Psoas muscle (tissue), 8 donors: ENCODE measurements around the gene SERINC1. TPM values are rescaled to one million over a fixed set of nuclear protein-coding genes. Genes with fewer than 3 reads are reported as not detected.
A peak's percentile ranks its signal among the peaks of the same experiment; 100 is the strongest.

ENCODE experiments used
- ATAC-seq, 4 donors: fragments of 200-7000 bp; cut with Tn5 transposase; one replicate each; pipeline ENCODE4 v1.9.1; 2020; ENCODE audit warnings: moderate library complexity in 3 of 4, mild to moderate bottlenecking in 2 of 4
- DNase-seq, 2 donors: peaks; one replicate each; pipeline ENCODE4 v3.0.0-alpha.2; 2020
- H3K27ac ChIP-seq: fragments of 200-600 bp; one replicate; pipeline ENCODE4 v1.8.0; 2022
- H3K27me3 ChIP-seq, 3 donors: fragments of 200-600 bp in 1 of 3; one replicate each; pipeline versions ENCODE4 v1.6.1 to v1.8.0; 2013 to 2022; ENCODE audit warnings: low read length in 2 of 3, mild to moderate bottlenecking in 2 of 3, moderate library complexity in 1 of 3; ENCODE audit not compliant: insufficient read depth in 3 of 3
- H3K36me3 ChIP-seq, 2 donors: fragments of 200-600 bp in 1 of 2; one replicate each; pipeline versions ENCODE4 v1.6.1 to v1.8.0; 2013 to 2022; ENCODE audit warnings: low read depth in 1 of 2, mild to moderate bottlenecking in 1 of 2, moderate library complexity in 1 of 2; ENCODE audit not compliant: insufficient read depth in 1 of 2
- H3K4me1 ChIP-seq: fragments of 200-600 bp; one replicate; pipeline ENCODE4 v1.8.0; 2022
- H3K4me3 ChIP-seq: fragments of 200-600 bp; one replicate; pipeline ENCODE4 v1.8.0; 2022; ENCODE audit warnings: mild to moderate bottlenecking
- H3K9me3 ChIP-seq: fragments of 200-600 bp; one replicate; pipeline ENCODE4 v1.8.0; 2022
- CTCF ChIP-seq: fragments of 200-600 bp; IDR thresholded peaks from one replicate; pipeline ENCODE4 v1.8.0; 2022; ENCODE audit warnings: antibody characterized with exemption
- WGBS, 3 donors: extraction: QIAGEN DNeasy Blood & Tissue Kit; methylation state at CpG; one replicate each; pipeline versions ENCODE4 v1.1.6 to v1.1.7; 2013; 5-methylcytosine and 5-hydroxymethylcytosine counted together
- intact Hi-C, 2 donors: fragments of 100-400 bp; cut with DNase I; formaldehyde crosslinking; loops; one replicate each; pipeline versions ENCODE4 v1.11.0 to v1.14.2; 2022
- polyA plus RNA-seq, 3 donors: library from polyadenylated mRNA; stranded (reverse); fragments of 200-250 nt; gene quantifications; one replicate each; pipeline ENCODE4 v1.2.3, GENCODE V29; 2013
- total RNA-seq, 4 donors: library from RNA; stranded (reverse); fragmentation: NEBNext Ultra II Directional in 2 of 4; extraction: Animal tissue kit (Norgen Biotek cat#: 25700) in 2 of 4; gene quantifications; one replicate each; pipeline versions ENCODE4 v1.2.1 to v1.2.4, GENCODE V29; 2021 to 2023
- donor health status: healthy with polysubstance abuse.
- donor health status: DM: no; HTN: no; CAD: no; lungs with moderate emphysema.
- donor health status: Bipolar disorder and iron deficiency.
- donor health status: healthy.
- donor health status: DM: yes; HTN: yes; CAD: no.
- donor health status: DM: no; HTN: no; CAD: no.
- donor health status: DM: no; HTN: no; CAD: no.
- donor health status: DM: yes; HTN: yes; CAD: no.

SERINC1 gene
- total and polyA plus RNA-seq, 7 donors: 77.8 to 203 (median 177) TPM

GRCh38 chr6:122422614-122423267, 48.9 kb downstream of the SERINC1 start:
- Histone ChIP-seq H3K9me3 (no peaks in the 10 kb centered on the region), H3K27me3 (no peaks in the 10 kb centered on the region), H3K36me3 (peaks cover 3 to 99% of the 10 kb centered on the region in 2 donors), H3K4me3 (no peak overlapping the region), H3K4me1 (peaks cover 5% of the 10 kb centered on the region), H3K27ac (no peak overlapping the region)
- no peak for TF ChIP-seq CTCF
- 68 to 94% (median 84%) methylated on average over 1 of the region's 1 CpG for WGBS, 3 donors
- no peak for ATAC-seq
- no peak for DNase-seq
- intact Hi-C loops: no loop called here

GRCh38 chr6:122422003-122422402, 49.6 kb downstream of the SERINC1 start:
- TF ChIP-seq CTCF: no peak
- no peak overlapping the region for H3K27ac ChIP-seq
- H3K27me3 ChIP-seq: no peaks in the 10 kb centered on the region
- no peak for DNase-seq
- H3K4me3 ChIP-seq: no peak overlapping the region
- no peaks in the 10 kb centered on the region for H3K9me3 ChIP-seq
- H3K4me1 ChIP-seq: peaks cover 12% of the 10 kb centered on the region
- ATAC-seq: no peak
- H3K36me3 ChIP-seq: peaks cover 2 to 97% of the 10 kb centered on the region in 2 donors
- WGBS, 3 donors: 93 to 98% (median 95%) methylated on average over 2 of the region's 2 CpGs
- intact Hi-C loops: no loop called here

- 29 to 46% (median 37%) methylated on average over 1 of the region's 1 CpG for WGBS, 3 donors
- DNase-seq (no peak), ATAC-seq (peak; percentile 91 to 98 (median 96))
- H3K9me3 ChIP-seq: no peaks in the 10 kb centered on the region
- peak overlapping the region; percentile 33 for H3K4me3 ChIP-seq
- peaks cover 0 to 72% of the 10 kb centered on the region in 2 donors for H3K36me3 ChIP-seq
- H3K27ac ChIP-seq: peak overlapping the region; percentile 82
- intact Hi-C loops: loop anchor here in 1 of 2 donors (5.0 kb wide), 1 partner anchor 35 kb away; no protein-coding TSS in a partner anchor
- H3K27me3 ChIP-seq: no peaks in the 10 kb centered on the region
- H3K4me1 ChIP-seq: peaks cover 50% of the 10 kb centered on the region
- TF ChIP-seq CTCF: no peak
Measured at GRCh38 chr6:122416825-122417224, 54.8 kb downstream of the SERINC1 start.

DNA sequence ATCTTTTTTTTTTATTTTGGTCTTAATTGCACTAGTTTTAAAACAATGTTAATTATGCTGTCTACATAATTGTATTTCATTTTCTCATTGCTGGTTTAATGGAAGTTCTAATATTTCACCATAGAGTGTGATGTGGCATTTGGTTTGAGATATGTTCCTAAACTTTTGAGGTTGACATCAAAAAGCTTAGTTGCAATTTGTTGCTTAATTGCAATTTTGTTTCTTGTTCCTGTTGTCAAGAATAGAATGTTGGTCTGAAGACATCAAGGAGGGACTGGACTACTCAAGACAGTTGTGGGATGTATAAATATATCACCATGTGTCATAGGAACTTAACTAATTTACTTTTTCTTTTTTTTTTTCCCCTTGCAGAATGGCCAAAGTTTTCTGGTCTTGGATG, 59.6 kb downstream of the SERINC1 start:
- TF ChIP-seq CTCF: no peak
- intact Hi-C loops: no loop called here
- Histone ChIP-seq H3K4me3 (no peak overlapping the region), H3K27ac (peak overlapping the region; percentile 59), H3K36me3 (peaks cover 0 to 26% of the 10 kb centered on the region in 2 donors), H3K4me1 (peaks cover 78% of the 10 kb centered on the region), H3K27me3 (no peaks in the 10 kb centered on the region), H3K9me3 (no peaks in the 10 kb centered on the region)
- DNase-seq (no peak), ATAC-seq (peak in 2 of 4 donors; percentile 36)
